Thyroid gland (tissue), 4 donors: ENCODE results near the gene PNPLA2.

Experiments used
- CTCF ChIP-seq, 6 experiments: fragments of 200-600 bp in 3 of 6; fragments of 450-650 bp in 3 of 6; sonication (generic) in 3 of 6; IDR thresholded peaks; one replicate each; pipeline ENCODE4 v1.5.1; 2016 to 2019; ENCODE audit warnings: antibody characterized with exemption in 6 of 6, mild to moderate bottlenecking in 2 of 6, inconsistent platforms in 1 of 6, moderate library complexity in 1 of 6
- POLR2A ChIP-seq, 2 donors: fragments of 450-650 bp; IDR thresholded peaks; one replicate each; pipeline ENCODE4 v1.6.1; 2017; ENCODE audit warnings: antibody characterized with exemption in 2 of 2, mild to moderate bottlenecking in 2 of 2, moderate library complexity in 1 of 2

GRCh38 chr11:868802-869201 lies 50.1 kb downstream of the PNPLA2 start:
- TF ChIP-seq CTCF (IDR thresholded peaks at IDR 0.05) (no peak), POLR2A (IDR thresholded peaks at IDR 0.05) (no peak)
